Midbrain (tissue), 1 donor: ENCODE measurements around the gene RPS6KA2.
"Not testable (repeated sequence)": the region's sequence is repeated elsewhere in the genome, so short reads cannot be mapped to it uniquely, and the experiment has no call there.

Source experiments
- DNase-seq: peaks from one replicate; lab custom pipeline; 2025; lab: John Stamatoyannopoulos, UW

RPS6KA2 gene

GRCh38 chr6:166530211-166531095 lies 96.6 kb downstream of the RPS6KA2 start:
- DNase-seq: no peak

- no peak for DNase-seq
These were observed 97.5 kb downstream of the RPS6KA2 start for GRCh38 chr6:166529586-166529985.

GRCh38 chr6:166529058-166529457 lies 98.0 kb downstream of the RPS6KA2 start:
- not testable (repeated sequence) for DNase-seq

- DNase-seq: no peak
These were observed 99.2 kb downstream of the RPS6KA2 start for GRCh38 chr6:166527849-166528248.

GRCh38 chr6:166526937-166527336 lies 100.1 kb downstream of the RPS6KA2 start:
- no peak for DNase-seq

GRCh38 chr6:166525567-166525966 lies 101.5 kb downstream of the RPS6KA2 start:
- DNase-seq: no peak

GRCh38 chr6:166523782-166524559 lies 103.1 kb downstream of the RPS6KA2 start:
- no peak for DNase-seq

GRCh38 chr6:166520905-166521834 lies 105.9 kb downstream of the RPS6KA2 start:
- DNase-seq: no peak

GRCh38 chr6:166516251-166516884 lies 110.7 kb downstream of the RPS6KA2 start:
- DNase-seq: no peak

- DNase-seq: no peak
These were observed 111.8 kb downstream of the RPS6KA2 start for GRCh38 chr6:166515072-166515810.

- no peak for DNase-seq
These were observed 112.9 kb downstream of the RPS6KA2 start for GRCh38 chr6:166514196-166514595.

- DNase-seq: no peak
These were observed 114.5 kb downstream of the RPS6KA2 start for GRCh38 chr6:166512567-166512966.

- DNase-seq: no peak
These were observed 115.7 kb downstream of the RPS6KA2 start for GRCh38 chr6:166511316-166511715.

- no peak for DNase-seq
These were observed 117.9 kb downstream of the RPS6KA2 start for GRCh38 chr6:166509193-166509592.

GRCh38 chr6:166508726-166509125 lies 118.3 kb downstream of the RPS6KA2 start:
- no peak for DNase-seq

- no peak for DNase-seq
These were observed 119.1 kb downstream of the RPS6KA2 start for GRCh38 chr6:166507809-166508564.

GRCh38 chr6:166507380-166507779 lies 119.7 kb downstream of the RPS6KA2 start:
- DNase-seq: no peak

GRCh38 chr6:166505133-166505905 lies 121.7 kb downstream of the RPS6KA2 start:
- no peak for DNase-seq

- no peak for DNase-seq
These were observed 123.0 kb downstream of the RPS6KA2 start for GRCh38 chr6:166504100-166504499.
